D721Med (cell line): ENCODE data around the gene NPAS3.

Experiments
- DNase-seq: peaks from one replicate; pipeline ENCODE4 v3.0.0; 2011; ENCODE audit warnings: low spot score; ENCODE audit not compliant: insufficient read length
- FAIRE-seq: peaks from 2 replicates; lab custom pipeline; 2011; peaks lifted over from hg19 to GRCh38; lab: Jason Lieb, UNC
- TF ChIP-seq, protein P1 (sequence below): IDR thresholded peaks from 2 replicates; pipeline ENCODE4 v1.5.1; 2012; ENCODE audit warnings: mild to moderate bottlenecking, control low read depth; ENCODE audit not compliant: insufficient read depth; ENCODE audit errors: missing control alignments

Gene NPAS3

DNA sequence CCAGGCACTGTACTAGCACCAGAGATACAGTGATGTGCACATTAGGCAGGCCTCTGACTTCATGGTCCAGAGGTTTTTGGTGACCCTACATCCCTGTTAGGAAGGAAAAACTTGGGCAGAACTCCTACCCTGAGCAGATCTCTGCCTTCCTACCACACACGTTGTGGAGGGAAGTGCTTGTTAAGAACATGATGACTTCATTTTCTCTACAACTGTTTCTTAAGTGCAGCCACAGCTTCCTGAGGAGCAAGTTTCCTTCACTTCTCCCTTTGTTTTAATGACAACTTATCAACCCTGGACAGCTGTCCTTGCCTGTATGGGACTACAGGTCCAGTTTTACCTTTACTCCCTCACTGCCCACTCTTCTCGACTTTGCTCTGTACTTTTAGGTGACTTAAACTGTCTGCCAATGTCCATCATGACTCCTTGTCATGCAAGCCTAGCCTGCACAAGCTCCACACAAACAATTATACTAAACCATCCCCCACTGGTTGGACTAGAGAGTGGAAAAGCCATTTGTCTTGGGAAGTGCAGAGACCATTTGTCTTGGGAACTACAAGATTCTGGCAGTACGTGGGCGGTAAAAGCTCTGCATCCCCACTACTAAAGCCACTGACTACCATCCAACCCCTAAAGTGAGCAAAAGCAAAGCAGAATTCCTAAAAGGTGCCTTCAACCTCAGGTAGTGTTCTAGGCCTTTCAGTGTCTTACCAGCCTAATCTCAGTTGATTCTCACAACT lies 652.4 kb downstream of the NPAS3 start:
- TF ChIP-seq, protein P1, sequence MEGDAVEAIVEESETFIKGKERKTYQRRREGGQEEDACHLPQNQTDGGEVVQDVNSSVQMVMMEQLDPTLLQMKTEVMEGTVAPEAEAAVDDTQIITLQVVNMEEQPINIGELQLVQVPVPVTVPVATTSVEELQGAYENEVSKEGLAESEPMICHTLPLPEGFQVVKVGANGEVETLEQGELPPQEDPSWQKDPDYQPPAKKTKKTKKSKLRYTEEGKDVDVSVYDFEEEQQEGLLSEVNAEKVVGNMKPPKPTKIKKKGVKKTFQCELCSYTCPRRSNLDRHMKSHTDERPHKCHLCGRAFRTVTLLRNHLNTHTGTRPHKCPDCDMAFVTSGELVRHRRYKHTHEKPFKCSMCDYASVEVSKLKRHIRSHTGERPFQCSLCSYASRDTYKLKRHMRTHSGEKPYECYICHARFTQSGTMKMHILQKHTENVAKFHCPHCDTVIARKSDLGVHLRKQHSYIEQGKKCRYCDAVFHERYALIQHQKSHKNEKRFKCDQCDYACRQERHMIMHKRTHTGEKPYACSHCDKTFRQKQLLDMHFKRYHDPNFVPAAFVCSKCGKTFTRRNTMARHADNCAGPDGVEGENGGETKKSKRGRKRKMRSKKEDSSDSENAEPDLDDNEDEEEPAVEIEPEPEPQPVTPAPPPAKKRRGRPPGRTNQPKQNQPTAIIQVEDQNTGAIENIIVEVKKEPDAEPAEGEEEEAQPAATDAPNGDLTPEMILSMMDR, result no peak
- no peak for FAIRE-seq
- DNase-seq, result no peak

DNA sequence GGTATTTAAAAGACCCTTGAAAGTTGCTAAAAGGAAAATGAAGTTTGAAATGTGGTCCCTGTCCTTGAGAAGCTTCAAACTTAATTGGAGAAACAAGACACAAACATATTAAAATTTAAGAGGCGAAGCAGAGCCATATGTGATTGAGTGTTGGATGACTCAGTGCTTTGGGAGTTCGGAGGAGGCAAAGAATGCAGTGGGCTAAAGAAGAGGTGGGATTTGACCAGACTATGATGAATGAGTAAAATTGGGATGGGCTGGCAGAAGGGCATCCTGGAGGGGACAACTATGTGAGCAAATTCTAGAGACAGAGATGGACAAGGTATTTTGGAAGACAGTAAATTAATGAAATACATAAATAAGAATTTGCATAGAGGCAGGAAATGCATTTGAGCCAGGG lies 653.6 kb downstream of the NPAS3 start:
- TF ChIP-seq, protein P1, result no peak
- DNase-seq (no peak), FAIRE-seq (no peak)

DNA sequence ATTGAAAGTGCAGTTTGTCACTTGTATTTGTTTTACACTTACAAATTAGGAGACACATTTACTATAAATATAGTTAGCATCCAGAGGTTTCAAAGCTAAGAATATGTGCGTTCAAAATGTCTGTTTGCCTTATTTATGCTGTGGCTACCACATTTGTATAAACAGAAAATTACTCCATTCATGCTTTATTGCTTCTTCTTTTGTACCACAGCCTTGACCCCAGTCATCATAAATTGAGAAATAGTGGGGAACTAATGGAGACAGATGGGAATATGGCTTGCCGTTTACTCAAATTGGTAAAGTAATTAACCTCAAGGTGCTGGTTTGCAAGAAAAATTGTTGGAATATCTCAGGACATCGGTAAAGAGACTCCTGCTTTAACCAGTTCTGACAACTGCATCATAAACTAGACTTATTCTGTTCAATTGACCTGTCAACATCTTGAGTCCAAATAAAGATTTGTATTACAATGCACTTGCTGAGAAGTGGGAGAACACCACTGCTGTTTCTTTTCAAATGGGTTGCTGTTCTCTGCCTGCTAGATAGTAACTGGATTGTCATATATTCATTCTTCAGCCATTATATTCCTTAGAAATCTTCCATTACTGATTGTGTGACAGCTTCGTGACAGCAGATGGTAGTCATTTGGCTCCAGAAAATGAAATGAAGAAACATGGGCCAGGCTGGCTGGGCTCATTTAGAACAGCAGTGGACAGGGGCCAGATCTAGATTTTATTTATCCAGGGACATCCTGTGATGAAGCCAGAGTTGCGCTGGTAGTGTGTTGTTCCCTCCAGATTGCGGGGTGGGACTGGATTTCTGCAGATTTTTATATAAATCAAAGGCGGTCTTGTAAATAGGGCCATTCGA lies 657.8 kb downstream of the NPAS3 start:
- TF ChIP-seq, protein P1, result no peak
- no peak for DNase-seq
- no peak for FAIRE-seq

DNA sequence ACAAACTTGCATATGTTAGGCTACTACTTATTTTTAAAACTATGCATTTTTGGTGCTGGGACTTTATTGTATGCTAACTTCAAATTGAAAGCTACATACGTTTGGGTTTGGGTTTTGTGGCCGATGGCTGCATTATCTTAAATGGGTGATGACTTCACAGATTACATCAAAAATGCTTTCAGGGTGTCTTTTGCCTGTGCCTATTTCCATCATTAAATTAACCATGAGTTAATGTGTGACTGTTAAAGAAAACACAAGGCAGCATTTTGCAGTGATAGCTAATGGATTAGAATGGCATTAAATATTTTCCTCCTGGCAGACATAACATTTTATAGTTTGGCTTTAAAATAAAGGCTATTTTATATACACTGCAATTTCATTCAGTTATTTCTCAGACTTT lies 659.9 kb downstream of the NPAS3 start:
- FAIRE-seq, result no peak
- TF ChIP-seq, protein P1, result no peak
- DNase-seq, result no peak

DNA sequence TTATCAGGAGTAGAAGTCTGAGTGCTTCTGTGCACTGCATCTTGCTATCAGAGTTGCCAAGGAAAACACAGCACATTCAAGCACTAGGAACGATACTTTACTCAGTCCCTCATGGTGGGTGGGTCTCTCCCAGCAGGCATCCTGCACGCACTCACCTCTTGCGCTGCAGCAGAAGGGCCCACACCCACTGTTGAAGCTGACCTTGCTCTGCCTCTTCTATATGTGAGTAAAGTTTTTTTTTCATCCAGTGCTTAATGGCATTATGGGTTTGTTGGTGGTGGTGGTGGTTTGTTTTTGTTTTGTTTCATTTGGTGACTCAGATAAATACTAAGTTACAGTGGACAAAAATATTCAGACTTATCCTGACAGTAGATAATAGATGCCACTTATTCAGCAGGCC lies 663.7 kb downstream of the NPAS3 start:
- DNase-seq (no peak), FAIRE-seq (no peak)
- TF ChIP-seq, protein P1, result no peak

DNA sequence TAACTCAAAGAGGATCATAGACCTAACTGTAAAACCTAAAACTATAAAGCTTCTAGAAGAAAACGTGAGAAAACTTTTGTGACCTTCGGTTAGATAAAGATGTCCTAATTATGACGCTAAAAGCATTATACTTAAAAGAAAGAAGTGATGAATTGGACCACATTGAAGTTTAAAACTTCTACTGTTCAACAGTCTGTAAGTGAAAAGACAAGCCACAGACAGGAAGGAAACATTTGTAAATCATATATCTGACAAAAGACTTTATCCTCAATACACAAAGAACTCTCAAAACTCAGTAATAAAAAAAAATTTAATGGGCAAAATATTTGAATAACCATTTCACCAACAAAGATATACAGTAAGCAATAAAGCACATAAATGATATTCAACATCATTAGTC lies 667.9 kb downstream of the NPAS3 start:
- no peak for DNase-seq
- TF ChIP-seq, protein P1, result no peak
- FAIRE-seq, result no peak
